Vagina (tissue), 2 donors: ENCODE measurements around the gene DYSF.

Experiments used
- POLR2A ChIP-seq, 2 donors: fragments of 450-650 bp; IDR thresholded peaks; one replicate each; pipeline ENCODE4 v1.6.1; 2017; ENCODE audit warnings: antibody characterized with exemption in 2 of 2, mild to moderate bottlenecking in 2 of 2, moderate library complexity in 2 of 2
- POLR2AphosphoS5 ChIP-seq, 2 donors: sonication (generic); formaldehyde crosslinking; IDR thresholded peaks; one replicate each; pipeline ENCODE4 v1.9.0; 2017; ENCODE audit warnings: antibody characterized with exemption in 2 of 2, mild to moderate bottlenecking in 2 of 2, low read depth in 1 of 2; ENCODE audit not compliant: insufficient read depth in 1 of 2
- TF ChIP-seq, protein P1 (sequence below), 3 experiments: fragments of 450-650 bp in 2 of 3; fragments of 200-600 bp in 1 of 3; sonication (generic) in 1 of 3; IDR thresholded peaks; one replicate each; pipeline ENCODE4 v1.5.1; 2017 to 2019; ENCODE audit warnings: antibody characterized with exemption in 3 of 3, mild to moderate bottlenecking in 2 of 3, moderate library complexity in 2 of 3

GRCh38 chr2:71526975-71527374 is 73.6 kb downstream of the DYSF start:
- TF ChIP-seq POLR2AphosphoS5 (IDR thresholded peaks at IDR 0.05; ENCODE audit: insufficient read depth in 1 of 2, low read depth in 1 of 2) (no peak), POLR2A (IDR thresholded peaks at IDR 0.05) (no peak)
- TF ChIP-seq, protein P1, sequence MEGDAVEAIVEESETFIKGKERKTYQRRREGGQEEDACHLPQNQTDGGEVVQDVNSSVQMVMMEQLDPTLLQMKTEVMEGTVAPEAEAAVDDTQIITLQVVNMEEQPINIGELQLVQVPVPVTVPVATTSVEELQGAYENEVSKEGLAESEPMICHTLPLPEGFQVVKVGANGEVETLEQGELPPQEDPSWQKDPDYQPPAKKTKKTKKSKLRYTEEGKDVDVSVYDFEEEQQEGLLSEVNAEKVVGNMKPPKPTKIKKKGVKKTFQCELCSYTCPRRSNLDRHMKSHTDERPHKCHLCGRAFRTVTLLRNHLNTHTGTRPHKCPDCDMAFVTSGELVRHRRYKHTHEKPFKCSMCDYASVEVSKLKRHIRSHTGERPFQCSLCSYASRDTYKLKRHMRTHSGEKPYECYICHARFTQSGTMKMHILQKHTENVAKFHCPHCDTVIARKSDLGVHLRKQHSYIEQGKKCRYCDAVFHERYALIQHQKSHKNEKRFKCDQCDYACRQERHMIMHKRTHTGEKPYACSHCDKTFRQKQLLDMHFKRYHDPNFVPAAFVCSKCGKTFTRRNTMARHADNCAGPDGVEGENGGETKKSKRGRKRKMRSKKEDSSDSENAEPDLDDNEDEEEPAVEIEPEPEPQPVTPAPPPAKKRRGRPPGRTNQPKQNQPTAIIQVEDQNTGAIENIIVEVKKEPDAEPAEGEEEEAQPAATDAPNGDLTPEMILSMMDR (IDR thresholded peaks at IDR 0.05), result no peak
